Tibial nerve (tissue), 4 donors: ENCODE results near the gene MRTFB. TPM values are rescaled to one million over a fixed set of nuclear protein-coding genes. Genes with fewer than 3 reads are reported as not detected.

ENCODE experiments used
- DNase-seq, 2 donors: peaks; one replicate each; pipeline ENCODE4 v3.0.0-alpha.2; 2019; ENCODE audit warnings: low spot score in 2 of 2
- H3K27ac ChIP-seq, 4 donors: fragments of 200-600 bp; sonication (generic) in 3 of 4; one replicate each; pipeline ENCODE4 v1.5.1; 2017 to 2019; ENCODE audit warnings: mild to moderate bottlenecking in 1 of 4
- H3K27me3 ChIP-seq, 2 donors: fragments of 200-600 bp; sonication (generic) in 1 of 2; one replicate each; pipeline versions ENCODE4 v1.5.1 to v1.6.0; 2017 to 2019
- H3K36me3 ChIP-seq, 3 donors: fragments of 200-600 bp; sonication (generic); one replicate each; pipeline ENCODE4 v1.5.1; 2018 to 2019
- H3K4me1 ChIP-seq, 4 donors: fragments of 200-600 bp; sonication (generic) in 3 of 4; one replicate each; pipeline ENCODE4 v1.5.1; 2017 to 2019
- H3K4me3 ChIP-seq, 4 donors: fragments of 200-600 bp; sonication (generic) in 3 of 4; one replicate each; pipeline ENCODE4 v1.5.1; 2017 to 2019; ENCODE audit warnings: mild to moderate bottlenecking in 1 of 4, moderate library complexity in 1 of 4
- H3K9me3 ChIP-seq, 4 donors: fragments of 200-600 bp; sonication (generic) in 3 of 4; one replicate each; pipeline ENCODE4 v1.5.1; 2017 to 2019
- EP300 ChIP-seq, 2 donors: sonication (generic); formaldehyde crosslinking; IDR thresholded peaks; one replicate each; pipeline ENCODE4 v1.6.1; 2017; ENCODE audit warnings: antibody characterized with exemption in 2 of 2, mild to moderate bottlenecking in 1 of 2
- POLR2A ChIP-seq, 2 donors: fragments of 450-650 bp; IDR thresholded peaks; one replicate each; pipeline ENCODE4 v1.6.1; 2017; ENCODE audit warnings: antibody characterized with exemption in 2 of 2, mild to moderate bottlenecking in 2 of 2, moderate library complexity in 2 of 2
- WGBS, 2 donors: methylation state at CpG; one replicate each; pipeline ENCODE4 v1.1.5; 2018; 5-methylcytosine and 5-hydroxymethylcytosine counted together
- total RNA-seq, 4 donors: library from RNA; depleted of rRNA; stranded (reverse); fragments of >200 nt; gene quantifications; one replicate each; pipeline ENCODE4 v1.1.0, GENCODE V29; 2016
- TF ChIP-seq, protein P1 (sequence below), 5 experiments: fragments of 200-600 bp in 3 of 5; fragments of 450-650 bp in 2 of 5; sonication (generic) in 3 of 5; IDR thresholded peaks; one replicate each; pipeline ENCODE4 v1.5.1; 2016 to 2019; ENCODE audit warnings: antibody characterized with exemption in 5 of 5, mild to moderate bottlenecking in 3 of 5, moderate library complexity in 2 of 5

MRTFB gene
- total RNA-seq, 4 donors from 2014 or later = 35.6 to 76.9 (median 61.8) TPM

DNA sequence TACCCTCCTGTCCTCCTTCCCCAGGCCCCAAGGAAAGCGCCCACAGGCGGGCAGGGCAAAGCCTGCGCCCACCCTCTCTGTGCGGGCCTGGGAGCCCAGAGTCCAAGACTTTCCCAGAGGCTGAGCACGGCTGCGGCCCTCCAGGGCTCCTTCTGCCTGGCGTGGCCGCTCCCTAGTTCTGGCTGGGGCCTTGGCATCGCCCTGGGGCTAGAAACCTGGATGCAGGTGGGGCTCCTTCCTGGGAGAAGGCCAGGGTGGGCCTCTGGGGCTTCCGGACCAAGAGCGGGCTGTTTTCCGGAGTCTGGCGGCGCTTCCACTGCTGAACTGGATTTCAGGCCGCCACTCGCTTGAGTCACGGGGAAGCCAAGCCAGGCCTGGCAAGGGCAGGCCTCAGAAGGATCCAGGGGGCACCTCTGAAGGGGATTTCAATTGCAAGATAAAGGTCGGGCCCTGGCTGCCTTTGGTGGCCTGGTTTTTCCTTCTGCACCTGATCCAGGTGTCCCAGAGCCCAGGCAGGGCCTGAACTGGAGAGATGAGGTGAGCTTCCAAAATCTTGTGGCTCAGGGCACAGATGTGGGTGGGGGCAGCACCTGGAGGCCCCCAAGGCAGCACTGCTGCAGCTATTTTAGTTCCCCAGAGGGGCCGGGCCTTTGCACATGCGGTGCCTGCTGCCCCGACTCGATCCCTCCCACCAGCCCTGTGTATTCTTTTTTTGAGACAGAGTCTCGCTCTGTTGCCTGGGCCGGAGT lies 227.4 kb downstream of the MRTFB start:
- 90 to 92% methylated on average over 16 to 18 of the region's 24 CpGs for WGBS, 2 donors
- Histone ChIP-seq H3K27ac (no peak overlapping the region), H3K4me1 (peaks cover 0 to 9% (median 7%) of the 10 kb centered on the region in 4 donors), H3K27me3 (no peaks in the 10 kb centered on the region), H3K4me3 (no peak overlapping the region), H3K9me3 (no peaks in the 10 kb centered on the region), H3K36me3 (no peaks in the 10 kb centered on the region)
- no peak for DNase-seq
- TF ChIP-seq EP300 (IDR thresholded peaks at IDR 0.05) (no peak), POLR2A (IDR thresholded peaks at IDR 0.05) (no peak)
- TF ChIP-seq, protein P1, sequence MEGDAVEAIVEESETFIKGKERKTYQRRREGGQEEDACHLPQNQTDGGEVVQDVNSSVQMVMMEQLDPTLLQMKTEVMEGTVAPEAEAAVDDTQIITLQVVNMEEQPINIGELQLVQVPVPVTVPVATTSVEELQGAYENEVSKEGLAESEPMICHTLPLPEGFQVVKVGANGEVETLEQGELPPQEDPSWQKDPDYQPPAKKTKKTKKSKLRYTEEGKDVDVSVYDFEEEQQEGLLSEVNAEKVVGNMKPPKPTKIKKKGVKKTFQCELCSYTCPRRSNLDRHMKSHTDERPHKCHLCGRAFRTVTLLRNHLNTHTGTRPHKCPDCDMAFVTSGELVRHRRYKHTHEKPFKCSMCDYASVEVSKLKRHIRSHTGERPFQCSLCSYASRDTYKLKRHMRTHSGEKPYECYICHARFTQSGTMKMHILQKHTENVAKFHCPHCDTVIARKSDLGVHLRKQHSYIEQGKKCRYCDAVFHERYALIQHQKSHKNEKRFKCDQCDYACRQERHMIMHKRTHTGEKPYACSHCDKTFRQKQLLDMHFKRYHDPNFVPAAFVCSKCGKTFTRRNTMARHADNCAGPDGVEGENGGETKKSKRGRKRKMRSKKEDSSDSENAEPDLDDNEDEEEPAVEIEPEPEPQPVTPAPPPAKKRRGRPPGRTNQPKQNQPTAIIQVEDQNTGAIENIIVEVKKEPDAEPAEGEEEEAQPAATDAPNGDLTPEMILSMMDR (IDR thresholded peaks at IDR 0.05) = no peak

DNA sequence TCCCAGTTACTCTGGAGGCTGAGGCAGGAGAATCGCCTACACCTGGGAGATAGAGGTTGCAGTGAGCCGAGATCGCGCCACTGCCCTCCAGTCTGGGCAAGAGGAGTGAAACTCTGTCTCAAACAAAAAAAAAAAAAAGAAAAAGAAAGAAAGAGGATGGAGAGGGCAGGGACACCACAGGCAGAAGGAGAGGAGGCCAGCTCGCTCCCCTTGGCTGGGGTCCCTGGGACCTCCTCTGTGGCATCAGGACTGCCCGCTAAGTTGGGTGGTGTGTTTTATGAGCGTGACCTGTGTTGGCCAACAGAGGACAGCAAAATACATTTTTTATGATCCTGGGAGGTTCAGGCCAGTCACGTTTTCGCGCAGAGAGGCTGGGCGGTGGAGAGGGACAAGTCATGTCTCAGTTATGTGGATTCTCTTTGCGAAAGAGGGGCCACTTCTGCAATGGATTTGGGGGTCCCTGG lies 229.6 kb downstream of the MRTFB start:
- H3K4me1 ChIP-seq = peaks cover 0 to 26% (median 9%) of the 10 kb centered on the region in 4 donors
- 32 to 34% methylated on average over 12 of the region's 12 CpGs for WGBS, 2 donors
- H3K36me3 ChIP-seq = no peaks in the 10 kb centered on the region
- no peak for TF ChIP-seq POLR2A (IDR thresholded peaks at IDR 0.05)
- peak in 1 of 2 donors; percentile 71 for TF ChIP-seq EP300 (IDR thresholded peaks at IDR 0.05)
- TF ChIP-seq, protein P1 (IDR thresholded peaks at IDR 0.05) = peak; percentile 53 to 78 (median 57)
- H3K9me3 ChIP-seq = no peaks in the 10 kb centered on the region
- DNase-seq = peak; percentile 68 to 77
- H3K27ac ChIP-seq = peak overlapping the region; percentile 51 to 86 (median 69)
- H3K27me3 ChIP-seq = no peaks in the 10 kb centered on the region
- peak overlapping the region; percentile 44 to 86 (median 67) for H3K4me3 ChIP-seq

DNA sequence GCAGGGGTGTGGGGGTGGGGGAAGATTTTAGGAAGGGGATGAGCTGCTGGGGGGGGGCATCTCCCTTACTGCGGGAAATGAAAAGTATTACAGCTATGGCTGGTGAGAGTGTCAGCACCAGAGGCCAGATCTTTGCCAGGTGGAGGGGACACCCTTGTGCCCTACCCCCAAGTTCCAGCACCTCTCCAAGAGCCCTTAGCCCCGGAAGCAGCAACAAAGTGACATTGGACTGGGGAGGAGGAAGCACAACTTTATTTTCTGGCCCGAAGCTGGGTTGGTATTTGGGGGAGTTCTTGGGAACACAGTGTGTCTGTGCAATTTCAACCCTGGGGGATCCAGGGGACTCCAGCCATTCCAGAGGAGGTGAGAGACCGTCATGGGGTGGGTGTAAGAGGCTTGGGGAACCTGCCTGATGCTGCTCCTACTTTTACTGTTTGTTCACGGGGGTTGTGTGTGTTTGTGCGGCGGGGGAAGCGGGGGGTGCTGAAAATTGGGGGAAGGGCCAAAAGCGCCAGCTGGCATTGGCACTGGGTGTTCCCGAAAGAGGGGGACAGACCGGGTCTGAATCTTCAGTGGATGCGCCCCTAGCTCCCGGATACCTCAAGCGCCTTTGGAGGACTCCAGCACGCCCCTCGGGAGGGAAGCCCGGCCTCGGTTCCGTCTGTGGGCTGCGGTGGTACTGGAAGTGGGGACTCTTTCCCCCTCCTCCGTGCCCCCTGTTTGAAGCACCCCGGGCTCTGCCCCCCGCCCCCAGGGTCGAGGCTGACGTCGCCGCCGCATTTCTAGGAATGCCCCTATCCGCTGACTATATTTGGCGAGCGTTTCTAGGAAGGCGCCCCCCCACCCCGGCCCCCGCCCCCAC lies 230.3 kb downstream of the MRTFB start:
- Histone ChIP-seq H3K27me3 (no peaks in the 10 kb centered on the region), H3K27ac (peak overlapping the region; percentile 51 to 86 (median 69)), H3K9me3 (no peaks in the 10 kb centered on the region), H3K4me3 (peak overlapping the region; percentile 44 to 86 (median 67)), H3K36me3 (no peaks in the 10 kb centered on the region), H3K4me1 (peaks cover 0 to 31% (median 12%) of the 10 kb centered on the region in 4 donors)
- 0 to 2% methylated on average over 20 to 27 of the region's 34 CpGs for WGBS, 2 donors
- peak in 1 of 2 donors; percentile 29 for DNase-seq
- TF ChIP-seq, protein P1 (IDR thresholded peaks at IDR 0.05) = no peak
- TF ChIP-seq EP300 (IDR thresholded peaks at IDR 0.05) (no peak), POLR2A (IDR thresholded peaks at IDR 0.05) (no peak)

DNA sequence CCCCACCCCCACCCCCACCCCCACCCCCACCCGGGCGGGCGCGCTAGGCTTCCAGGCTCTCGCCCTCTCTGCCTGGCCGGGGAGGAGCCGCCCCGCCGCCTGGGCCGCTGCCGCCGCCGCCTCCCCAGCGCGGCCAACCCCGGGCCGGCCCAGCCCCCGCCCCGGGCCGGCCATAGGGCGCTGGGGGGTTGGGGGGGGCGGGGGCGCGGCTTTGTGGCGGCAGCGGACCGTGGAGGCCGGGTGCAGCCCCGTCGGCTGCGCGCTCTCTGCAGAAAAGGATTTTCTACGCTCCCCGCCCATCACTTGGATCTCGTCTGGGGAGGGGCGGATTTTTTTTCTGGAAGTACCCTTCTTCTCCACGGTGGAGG lies 230.9 kb downstream of the MRTFB start:
- no peaks in the 10 kb centered on the region for H3K36me3 ChIP-seq
- H3K27ac ChIP-seq = peak overlapping the region in 3 of 4 donors; percentile 26 to 86 (median 75)
- peak overlapping the region; percentile 69 to 86 (median 76) for H3K4me3 ChIP-seq
- TF ChIP-seq POLR2A (IDR thresholded peaks at IDR 0.05) (no peak), EP300 (IDR thresholded peaks at IDR 0.05) (peak in 1 of 2 donors; percentile 16)
- H3K9me3 ChIP-seq = no peaks in the 10 kb centered on the region
- peaks cover 0 to 37% (median 12%) of the 10 kb centered on the region in 4 donors for H3K4me1 ChIP-seq
- no peaks in the 10 kb centered on the region for H3K27me3 ChIP-seq
- 0 to 2% methylated on average over 10 to 29 of the region's 37 CpGs for WGBS, 2 donors
- no peak for DNase-seq

DNA sequence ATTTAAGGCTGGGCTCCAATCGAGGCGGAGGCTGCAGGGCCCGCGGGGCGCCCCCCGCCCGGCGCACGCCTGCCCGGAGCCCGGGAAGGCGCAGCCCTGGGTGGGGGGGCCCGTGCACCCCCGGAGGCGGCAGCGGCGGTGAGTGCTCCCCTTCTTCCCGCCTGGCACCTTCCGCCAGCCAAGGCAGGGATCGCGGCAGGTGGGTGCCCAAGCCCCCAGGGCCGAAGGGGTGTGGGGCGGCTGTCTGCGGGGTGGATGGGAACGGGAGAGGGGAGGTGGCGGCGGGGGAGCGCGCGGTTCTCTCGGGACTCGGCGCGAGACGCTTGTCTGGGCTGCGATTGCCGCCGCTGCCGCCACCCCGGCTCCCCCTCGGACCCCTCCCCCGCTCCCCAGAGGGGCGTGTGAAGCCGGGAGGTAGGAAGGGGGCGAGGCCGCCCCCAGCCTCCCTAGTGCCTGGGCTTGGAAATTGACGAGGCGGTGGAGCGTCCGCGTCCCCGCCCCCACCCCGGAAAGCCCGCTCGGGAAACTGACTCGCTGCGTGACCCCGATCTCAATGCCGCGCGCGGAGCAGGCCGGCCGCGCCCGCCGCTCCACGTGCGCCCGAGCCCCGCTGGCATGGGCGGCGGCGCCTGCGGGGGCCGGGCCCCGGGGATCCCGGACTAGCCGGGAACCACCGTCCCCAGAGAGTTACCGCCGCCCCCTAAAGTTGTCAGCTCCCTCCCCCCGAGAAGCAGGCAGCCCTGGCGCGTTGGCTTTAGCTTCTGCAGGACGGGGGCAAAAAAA lies 231.5 kb downstream of the MRTFB start:
- DNase-seq = no peak
- peak overlapping the region; percentile 26 to 82 (median 78) for H3K27ac ChIP-seq
- WGBS, 2 donors = 0 to 1% methylated on average over 14 to 53 of the region's 86 CpGs
- peaks cover 0 to 43% (median 16%) of the 10 kb centered on the region in 4 donors for H3K4me1 ChIP-seq
- TF ChIP-seq POLR2A (IDR thresholded peaks at IDR 0.05) (no peak), EP300 (IDR thresholded peaks at IDR 0.05) (no peak)
- TF ChIP-seq, protein P1 (IDR thresholded peaks at IDR 0.05) = no peak
- H3K4me3 ChIP-seq = peak overlapping the region; percentile 69 to 86 (median 76)
- H3K36me3 ChIP-seq = no peaks in the 10 kb centered on the region
- H3K27me3 ChIP-seq = no peaks in the 10 kb centered on the region
- H3K9me3 ChIP-seq = no peaks in the 10 kb centered on the region
